ENCODE results near the gene SMURF1.

Gene SMURF1

DNA sequence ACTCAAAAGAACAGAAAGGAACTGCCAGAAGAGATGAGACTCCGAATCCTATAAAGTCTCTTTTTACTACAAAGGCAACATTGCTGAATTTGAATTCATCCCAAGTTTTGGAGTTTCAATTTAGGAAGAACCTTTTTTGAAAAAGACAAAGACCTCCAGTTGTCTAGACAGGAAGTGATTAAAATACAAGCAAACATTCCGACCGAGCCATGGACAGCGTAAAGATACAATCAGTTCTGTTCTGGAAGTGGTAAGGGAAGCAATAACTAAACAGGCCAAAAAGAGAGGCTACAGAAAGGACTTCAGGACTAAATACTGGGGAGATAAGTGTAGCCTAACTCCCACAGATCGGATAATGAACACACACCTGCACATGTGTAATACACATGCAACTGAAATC, 101.0 kb downstream of the SMURF1 start:
- H3K4me3 ChIP-seq (ENCODE audit: low read depth, low read length): no peak overlapping the region
- no peak for TF ChIP-seq CTCF (IDR thresholded peaks at IDR 0.05; ENCODE audit: control insufficient read depth, extremely low read depth, insufficient read depth)
- DNase-seq (ENCODE audit: low read depth): no peak

GRCh38 chr7:99041526-99041925, 102.4 kb downstream of the SMURF1 start:
- DNase-seq (ENCODE audit: low read depth): no peak
- no peak for TF ChIP-seq CTCF (IDR thresholded peaks at IDR 0.05; ENCODE audit: control insufficient read depth, extremely low read depth, insufficient read depth)
- H3K4me3 ChIP-seq (ENCODE audit: low read depth, low read length): no peak overlapping the region

DNA sequence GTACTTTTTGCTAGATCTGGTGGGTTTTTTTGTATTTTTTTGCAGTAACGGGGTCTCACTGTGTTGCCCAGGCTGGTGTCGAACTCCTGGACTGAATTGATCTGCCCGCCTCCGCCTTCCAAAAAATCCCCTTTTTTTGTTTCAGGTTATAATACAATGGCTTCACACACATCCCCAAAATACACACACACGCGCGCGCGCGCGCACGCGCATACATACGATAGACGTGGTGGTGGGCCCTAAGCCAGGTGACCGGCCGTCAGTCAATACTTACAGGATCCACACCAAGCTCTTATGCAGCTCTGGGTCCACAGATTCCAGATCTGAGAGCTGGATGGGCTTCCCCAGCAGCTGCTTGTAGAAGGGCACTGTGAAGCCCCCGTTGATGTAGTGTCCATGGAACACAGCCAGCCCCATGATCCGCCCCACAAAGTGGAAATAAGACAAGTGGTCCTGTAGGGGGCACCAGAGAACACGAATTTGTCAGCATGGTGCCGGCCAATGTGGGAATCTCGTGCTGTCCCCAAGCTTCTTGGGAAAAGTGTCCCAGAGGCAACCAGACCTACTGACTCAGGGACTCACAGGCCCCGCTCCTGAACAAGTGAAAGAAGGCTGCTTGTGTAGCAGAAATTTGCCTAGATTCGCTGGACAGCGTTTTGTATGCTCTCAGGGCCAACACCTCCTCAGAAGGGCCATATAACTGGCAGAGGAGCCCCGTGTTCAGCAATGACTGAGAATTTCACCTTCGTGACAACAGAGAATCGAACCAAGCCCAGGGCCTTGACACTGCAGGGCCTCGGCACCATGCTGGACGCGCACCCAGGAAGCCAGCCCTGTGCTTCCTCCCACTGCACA, 103.6 kb downstream of the SMURF1 start:
- peak; percentile 53 for DNase-seq (ENCODE audit: low read depth)

GRCh38 chr7:99039384-99039891, 104.5 kb downstream of the SMURF1 start:
- DNase-seq (ENCODE audit: low read depth): no peak
- no peak for TF ChIP-seq CTCF (IDR thresholded peaks at IDR 0.05; ENCODE audit: control insufficient read depth, extremely low read depth, insufficient read depth)
- no peak overlapping the region for H3K4me3 ChIP-seq (ENCODE audit: low read depth, low read length)

More for the DNA sequence above, 103.6 kb downstream of the SMURF1 start:
- no peak overlapping the region for H3K4me3 ChIP-seq (ENCODE audit: low read depth, low read length)
- peak; percentile 69 for TF ChIP-seq CTCF (IDR thresholded peaks at IDR 0.05; ENCODE audit: control insufficient read depth, extremely low read depth, insufficient read depth)

DNA sequence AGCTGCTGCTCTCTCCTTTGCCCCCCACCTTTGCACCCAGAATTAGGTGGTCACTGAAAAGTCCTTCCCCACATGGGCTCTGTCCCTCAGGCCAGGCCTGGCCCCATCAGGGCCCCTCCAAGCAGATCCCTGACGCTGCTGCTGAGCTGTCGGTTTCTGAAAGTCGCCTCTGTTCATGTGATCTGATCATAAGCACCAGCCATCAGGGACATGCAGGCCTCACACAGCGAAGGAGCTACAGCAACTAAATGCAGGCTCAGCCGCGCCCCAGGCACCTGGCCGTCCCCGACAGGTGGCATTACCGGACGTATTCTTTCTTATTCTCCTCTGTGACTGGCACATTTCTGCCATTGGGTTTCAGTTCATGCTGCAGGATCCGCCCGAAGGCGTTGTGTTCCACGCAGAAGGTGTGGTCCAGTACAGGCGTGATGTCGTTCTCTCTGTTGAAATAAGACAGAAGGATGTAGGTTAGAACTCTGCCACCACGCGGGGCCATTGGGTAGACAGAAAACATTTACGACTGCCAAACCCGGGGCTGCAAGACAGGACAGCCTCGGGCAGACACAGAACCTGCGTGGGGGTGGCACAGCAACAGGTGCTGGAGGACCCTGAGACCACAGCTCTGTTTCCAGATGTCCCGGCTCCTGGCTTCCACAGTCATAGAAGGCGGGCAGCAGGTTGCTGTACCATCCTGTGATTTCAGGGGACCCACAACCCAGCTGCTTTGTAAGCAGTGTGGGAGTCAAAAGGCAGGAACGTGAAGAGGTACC, 105.6 kb downstream of the SMURF1 start:
- no peak for DNase-seq (ENCODE audit: low read depth)
- no peak for TF ChIP-seq CTCF (IDR thresholded peaks at IDR 0.05; ENCODE audit: control insufficient read depth, extremely low read depth, insufficient read depth)
- no peak overlapping the region for H3K4me3 ChIP-seq (ENCODE audit: low read depth, low read length)

DNA sequence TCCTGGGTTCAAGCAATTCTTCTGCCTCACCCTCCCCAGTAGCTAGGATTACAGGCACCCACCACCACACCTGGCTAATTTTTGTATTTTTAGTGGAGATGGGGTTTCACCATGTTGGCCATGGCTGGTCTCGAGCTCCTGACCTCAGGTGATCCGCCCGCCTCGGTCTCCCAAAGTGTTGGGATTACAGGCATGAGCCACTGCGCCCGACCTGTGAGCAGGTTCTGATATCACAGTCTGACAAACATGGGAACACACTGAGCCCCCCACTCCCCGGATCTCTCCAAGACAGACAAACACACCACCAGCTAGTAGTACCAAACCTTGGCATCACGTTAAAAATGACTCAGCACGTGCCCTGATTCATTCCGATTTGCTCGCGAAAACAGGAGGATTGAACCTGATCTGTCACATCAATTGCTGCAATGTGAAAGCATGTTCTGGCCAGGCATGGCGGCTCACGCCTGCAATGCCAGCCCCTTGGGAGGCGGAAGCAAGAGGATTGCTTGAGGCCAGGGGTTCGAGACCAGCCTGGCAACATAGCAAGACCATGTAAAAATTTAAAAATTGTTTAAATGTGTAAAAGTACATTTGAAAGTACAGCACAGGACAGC, 106.5 kb downstream of the SMURF1 start:
- TF ChIP-seq CTCF (IDR thresholded peaks at IDR 0.05; ENCODE audit: control insufficient read depth, extremely low read depth, insufficient read depth): no peak
- H3K4me3 ChIP-seq (ENCODE audit: low read depth, low read length): no peak overlapping the region
- DNase-seq (ENCODE audit: low read depth): no peak

Data from LNCaP clone FGC (cell line).